PC-9 (cell line): Measurements from ENCODE around the gene TNK1. TPM values are rescaled to one million over a fixed set of nuclear protein-coding genes. Genes with fewer than 3 reads are reported as not detected.

Experiments
- BruUV-seq: library from RNA; stranded (reverse); fragments of 400-500 nt; replicated peaks from 2 replicates; lab custom pipeline; 2021; lab: Mats Ljungman, UMichigan
- CTCF ChIA-PET: fragments of 300-600 bp; sonication (Branson Sonifier 250); formaldehyde crosslinking; loops from one replicate; lab custom pipeline; 2022; ENCODE audit warnings: antibody characterized with exemption; lab: Charles Lee
- POLR2A ChIA-PET: fragments of 300-600 bp; sonication (Branson Sonifier 250); formaldehyde crosslinking; loops from one replicate; lab custom pipeline; 2022; ENCODE audit warnings: antibody characterized with exemption; ENCODE audit not compliant: unreplicated experiment; lab: Charles Lee
- DNase-seq, 2 experiments: peaks; one replicate each; pipeline versions ENCODE4 v3.0.0 to v3.0.0-alpha.2; 2015 to 2022; ENCODE audit warnings: mixed read lengths in 1 of 2
- H2AFZ ChIP-seq: fragments of 200-600 bp; sonication (generic); 2 replicates; pipeline ENCODE4 v1.8.1; 2017; ENCODE audit warnings: antibody characterized with exemption
- H3F3A ChIP-seq: fragments of 200-600 bp; sonication (generic); 2 replicates; pipeline ENCODE4 v1.8.1; 2017; ENCODE audit warnings: antibody characterized with exemption, mild to moderate bottlenecking, low read depth; ENCODE audit not compliant: insufficient read depth
- H3K27ac ChIP-seq: fragments of 200-600 bp; sonication (generic); 2 replicates; pipeline ENCODE4 v1.6.1; 2016; ENCODE audit warnings: mixed run types
- H3K27me3 ChIP-seq: fragments of 200-600 bp; sonication (generic); 2 replicates; pipeline ENCODE4 v1.6.1; 2016; ENCODE audit warnings: low read depth, mixed run types; ENCODE audit not compliant: insufficient read depth
- H3K36me3 ChIP-seq: fragments of 200-600 bp; sonication (generic); 2 replicates; pipeline ENCODE4 v1.6.1; 2016; ENCODE audit warnings: low read depth, mixed run types
- H3K4me1 ChIP-seq: fragments of 200-600 bp; sonication (generic); replicated peaks from 2 replicates; pipeline ENCODE4 v1.6.1; 2016; ENCODE audit warnings: mixed run types; ENCODE audit not compliant: insufficient read depth
- H3K4me2 ChIP-seq: fragments of 200-600 bp; sonication (generic); 2 replicates; pipeline ENCODE4 v1.6.1; 2017; ENCODE audit warnings: mixed run types
- H3K4me3 ChIP-seq: fragments of 200-600 bp; sonication (generic); 2 replicates; pipeline ENCODE4 v1.6.1; 2016; ENCODE audit warnings: mixed run types
- H3K79me2 ChIP-seq: fragments of 200-600 bp; sonication (generic); 2 replicates; pipeline ENCODE4 v1.6.1; 2017; ENCODE audit warnings: low read depth, mixed run types
- H3K9me2 ChIP-seq: fragments of 200-600 bp; sonication (generic); 2 replicates; pipeline ENCODE4 v1.8.1; 2017; ENCODE audit warnings: mild to moderate bottlenecking; ENCODE audit not compliant: insufficient read depth
- H3K9me3 ChIP-seq: fragments of 200-600 bp; sonication (generic); 2 replicates; pipeline ENCODE4 v1.8.1; 2016; ENCODE audit warnings: low read depth; ENCODE audit not compliant: insufficient read depth
- H4K20me1 ChIP-seq: fragments of 200-600 bp; sonication (generic); 2 replicates; pipeline ENCODE4 v1.8.1; 2017; ENCODE audit not compliant: insufficient read depth
- EZH2 ChIP-seq: fragments of 200-600 bp; sonication (generic); IDR thresholded peaks from 2 replicates; pipeline ENCODE4 v1.8.0; 2017; ENCODE audit warnings: antibody characterized with exemption, low read depth
- intact Hi-C: fragments of 100-400 bp; cut with micrococcal nuclease; formaldehyde crosslinking; loops from one replicate; pipeline ENCODE4 v1.10.0; 2022; ENCODE audit not compliant: unreplicated experiment
- total RNA-seq: library from RNA; stranded (reverse); gene quantifications from 2 replicates; pipeline ENCODE4 v1.2.3, GENCODE V29; 2021
- TF ChIP-seq, protein P1 (sequence below): fragments of 200-600 bp; sonication (generic); conservative IDR thresholded peaks from 2 replicates; pipeline ENCODE4 v1.6.1; 2017; ENCODE audit warnings: mixed run types, antibody characterized with exemption, mild to moderate bottlenecking, moderate library complexity

Gene TNK1
- total RNA-seq, 1 experiment from 2014 or later, result 18.8 TPM

DNA sequence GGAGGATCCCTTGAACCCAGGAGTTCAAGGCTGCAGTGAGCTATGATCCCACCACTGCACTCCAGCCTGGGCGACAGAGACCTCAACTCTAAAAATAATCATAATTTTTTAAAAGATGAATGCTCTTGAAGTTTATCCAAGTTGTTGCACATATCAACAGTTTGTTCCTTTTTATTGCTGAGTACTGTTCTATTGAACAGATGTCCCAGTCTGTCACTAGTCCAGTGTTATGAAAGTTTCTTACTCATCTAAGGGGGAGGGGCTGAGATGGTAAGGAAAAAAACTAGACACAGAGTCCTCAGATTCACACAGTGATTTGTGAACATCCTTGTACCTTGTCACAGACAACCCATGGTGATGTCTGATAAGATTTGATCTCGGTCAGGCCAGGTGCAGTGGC, 40.7 kb upstream of the TNK1 start:
- Histone ChIP-seq H3K4me3 (no peak overlapping the region), H3F3A (no peaks in the 10 kb centered on the region; the same call in 1 of the 2 replicates), H3K27me3 (peaks cover 13% of the 10 kb centered on the region), H4K20me1 (no peaks in the 10 kb centered on the region), H3K4me1 (no peaks in the 10 kb centered on the region), H3K9me3 (no peaks in the 10 kb centered on the region), H2AFZ (no peak overlapping the region), H3K79me2 (no peaks in the 10 kb centered on the region), H3K27ac (no peak overlapping the region), H3K9me2 (no peaks in the 10 kb centered on the region), H3K36me3 (no peaks in the 10 kb centered on the region), H3K4me2 (no peak overlapping the region)
- no TSS peak for BruUV-seq
- POLR2A ChIA-PET, result no interaction called here
- intact Hi-C loops, result no loop called here
- no peak for TF ChIP-seq EZH2
- TF ChIP-seq, protein P1, sequence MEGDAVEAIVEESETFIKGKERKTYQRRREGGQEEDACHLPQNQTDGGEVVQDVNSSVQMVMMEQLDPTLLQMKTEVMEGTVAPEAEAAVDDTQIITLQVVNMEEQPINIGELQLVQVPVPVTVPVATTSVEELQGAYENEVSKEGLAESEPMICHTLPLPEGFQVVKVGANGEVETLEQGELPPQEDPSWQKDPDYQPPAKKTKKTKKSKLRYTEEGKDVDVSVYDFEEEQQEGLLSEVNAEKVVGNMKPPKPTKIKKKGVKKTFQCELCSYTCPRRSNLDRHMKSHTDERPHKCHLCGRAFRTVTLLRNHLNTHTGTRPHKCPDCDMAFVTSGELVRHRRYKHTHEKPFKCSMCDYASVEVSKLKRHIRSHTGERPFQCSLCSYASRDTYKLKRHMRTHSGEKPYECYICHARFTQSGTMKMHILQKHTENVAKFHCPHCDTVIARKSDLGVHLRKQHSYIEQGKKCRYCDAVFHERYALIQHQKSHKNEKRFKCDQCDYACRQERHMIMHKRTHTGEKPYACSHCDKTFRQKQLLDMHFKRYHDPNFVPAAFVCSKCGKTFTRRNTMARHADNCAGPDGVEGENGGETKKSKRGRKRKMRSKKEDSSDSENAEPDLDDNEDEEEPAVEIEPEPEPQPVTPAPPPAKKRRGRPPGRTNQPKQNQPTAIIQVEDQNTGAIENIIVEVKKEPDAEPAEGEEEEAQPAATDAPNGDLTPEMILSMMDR, result no peak
- DNase-seq, result peak in 1 of 2 experiments; percentile 42
- CTCF ChIA-PET, result no interaction called here

- no peaks in the 10 kb centered on the region for H3K36me3 ChIP-seq
- H4K20me1 ChIP-seq, result no peaks in the 10 kb centered on the region
- no peak for TF ChIP-seq EZH2
- TF ChIP-seq, protein P1, result no peak
- H3F3A ChIP-seq, result peaks cover 8% of the 10 kb centered on the region; the same call in 1 of the 2 replicates
- H3K4me1 ChIP-seq, result no peaks in the 10 kb centered on the region
- DNase-seq, result no peak
- BruUV-seq, result no TSS peak
- intact Hi-C loops, result no loop called here
- H3K9me3 ChIP-seq, result no peaks in the 10 kb centered on the region
- ChIA-PET CTCF (interaction anchor here (0.7 kb wide), 1 partner anchor 12 kb away, joined by 3 read pairs; no protein-coding TSS in a partner anchor), POLR2A (no interaction called here)
- H2AFZ ChIP-seq, result no peak overlapping the region
- no peak overlapping the region for H3K4me2 ChIP-seq
- H3K27me3 ChIP-seq, result peaks cover 13% of the 10 kb centered on the region
- no peak overlapping the region for H3K4me3 ChIP-seq
- no peaks in the 10 kb centered on the region for H3K9me2 ChIP-seq
- no peaks in the 10 kb centered on the region for H3K79me2 ChIP-seq
- no peak overlapping the region for H3K27ac ChIP-seq
Measured at GRCh38 chr17:7341842-7342241, 39.0 kb upstream of the TNK1 start.

- TF ChIP-seq, protein P1, result no peak
- TF ChIP-seq EZH2, result no peak
Measured at GRCh38 chr17:7343250-7343649, 37.6 kb upstream of the TNK1 start.

More at GRCh38 chr17:7343250-7343649, 37.6 kb upstream of the TNK1 start:
- Histone ChIP-seq H3K4me1 (no peaks in the 10 kb centered on the region), H3K4me3 (no peak overlapping the region), H3K4me2 (no peak overlapping the region), H3K27ac (no peak overlapping the region), H3K79me2 (no peaks in the 10 kb centered on the region), H3K27me3 (peaks cover 13% of the 10 kb centered on the region), H3K36me3 (no peaks in the 10 kb centered on the region), H3F3A (peaks cover 8% of the 10 kb centered on the region; the same call in 1 of the 2 replicates), H3K9me2 (no peaks in the 10 kb centered on the region), H3K9me3 (no peaks in the 10 kb centered on the region), H4K20me1 (no peaks in the 10 kb centered on the region), H2AFZ (no peak overlapping the region)
- BruUV-seq, result no TSS peak
- ChIA-PET CTCF (no interaction called here), POLR2A (interaction anchor here (0.6 kb wide), 2 partner anchors 77 to 298 kb away, joined by 3 to 4 read pairs; no protein-coding TSS in a partner anchor)
- intact Hi-C loops, result no loop called here
- no peak for DNase-seq
